GM12874 (cell line): ENCODE results near the gene TBC1D8.

ENCODE experiments used
- CTCF ChIP-seq: IDR thresholded peaks from 2 replicates; pipeline ENCODE4 v1.5.1; 2011; ENCODE audit warnings: low read depth, mild to moderate bottlenecking, control low read depth, low read length, moderate library complexity; ENCODE audit not compliant: insufficient read depth

Gene TBC1D8

GRCh38 chr2:101112772-101113157, 38.4 kb downstream of the TBC1D8 start:
- TF ChIP-seq CTCF: no peak

- no peak for TF ChIP-seq CTCF
Observed at GRCh38 chr2:101111917-101112771, 39.0 kb downstream of the TBC1D8 start.

- no peak for TF ChIP-seq CTCF
Observed at GRCh38 chr2:101111262-101111838, 39.8 kb downstream of the TBC1D8 start.

- TF ChIP-seq CTCF: no peak
Observed at GRCh38 chr2:101109451-101110118, 41.6 kb downstream of the TBC1D8 start.

- no peak for TF ChIP-seq CTCF
Observed at GRCh38 chr2:101108357-101108756, 42.8 kb downstream of the TBC1D8 start.

- no peak for TF ChIP-seq CTCF
Observed at GRCh38 chr2:101107241-101107640, 43.9 kb downstream of the TBC1D8 start.

GRCh38 chr2:101106453-101107181, 44.6 kb downstream of the TBC1D8 start:
- no peak for TF ChIP-seq CTCF
